Esophagus squamous epithelium (tissue), 4 donors: Measurements from ENCODE around the gene FBXO24.

ENCODE experiments used
- CTCF ChIP-seq, 6 experiments: fragments of 450-650 bp in 4 of 6; fragments of 200-600 bp in 2 of 6; sonication (generic) in 2 of 6; IDR thresholded peaks; one replicate each; pipeline ENCODE4 v1.5.1; 2016 to 2019; ENCODE audit warnings: antibody characterized with exemption in 6 of 6, mild to moderate bottlenecking in 4 of 6, moderate library complexity in 4 of 6
- POLR2A ChIP-seq, 4 donors: fragments of 450-650 bp; IDR thresholded peaks; one replicate each; pipeline ENCODE4 v1.6.1; 2017; ENCODE audit warnings: antibody characterized with exemption in 4 of 4, mild to moderate bottlenecking in 4 of 4, moderate library complexity in 3 of 4

GRCh38 chr7:100555701-100556100 is 30.4 kb upstream of the FBXO24 start:
- no peak for TF ChIP-seq CTCF (IDR thresholded peaks at IDR 0.05)
- no peak for TF ChIP-seq POLR2A (IDR thresholded peaks at IDR 0.05)
